ENCODE measurements around the gene COL16A1.

DNA sequence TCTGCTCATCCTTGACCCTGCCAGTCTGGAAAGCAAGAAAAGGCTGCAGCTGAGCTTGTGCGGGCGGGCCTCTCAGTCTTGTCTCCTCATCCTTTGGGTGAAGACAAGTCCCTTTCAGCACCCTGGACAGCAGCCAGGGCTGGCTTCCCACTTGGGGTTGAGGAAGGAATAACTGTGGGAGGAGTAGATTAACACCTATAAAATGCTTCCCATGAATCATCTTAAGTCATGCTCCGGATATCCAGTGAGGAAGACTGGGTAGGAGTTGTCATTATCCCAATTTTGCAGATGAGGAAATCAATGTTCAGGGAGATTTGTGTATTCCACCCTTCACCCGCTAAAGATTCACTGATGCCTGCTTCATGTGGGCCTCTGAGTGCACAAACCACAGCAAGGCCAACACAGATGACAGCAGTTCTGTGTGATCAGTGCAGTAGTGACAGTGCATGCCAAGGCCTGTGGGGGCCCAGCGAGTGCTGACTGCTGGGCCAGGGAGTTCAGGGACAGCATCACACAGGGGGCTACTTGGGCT is 20.1 kb upstream of the COL16A1 start:
- TF ChIP-seq POLR2A (IDR thresholded peaks at IDR 0.05): no peak
- TF ChIP-seq, protein P1, sequence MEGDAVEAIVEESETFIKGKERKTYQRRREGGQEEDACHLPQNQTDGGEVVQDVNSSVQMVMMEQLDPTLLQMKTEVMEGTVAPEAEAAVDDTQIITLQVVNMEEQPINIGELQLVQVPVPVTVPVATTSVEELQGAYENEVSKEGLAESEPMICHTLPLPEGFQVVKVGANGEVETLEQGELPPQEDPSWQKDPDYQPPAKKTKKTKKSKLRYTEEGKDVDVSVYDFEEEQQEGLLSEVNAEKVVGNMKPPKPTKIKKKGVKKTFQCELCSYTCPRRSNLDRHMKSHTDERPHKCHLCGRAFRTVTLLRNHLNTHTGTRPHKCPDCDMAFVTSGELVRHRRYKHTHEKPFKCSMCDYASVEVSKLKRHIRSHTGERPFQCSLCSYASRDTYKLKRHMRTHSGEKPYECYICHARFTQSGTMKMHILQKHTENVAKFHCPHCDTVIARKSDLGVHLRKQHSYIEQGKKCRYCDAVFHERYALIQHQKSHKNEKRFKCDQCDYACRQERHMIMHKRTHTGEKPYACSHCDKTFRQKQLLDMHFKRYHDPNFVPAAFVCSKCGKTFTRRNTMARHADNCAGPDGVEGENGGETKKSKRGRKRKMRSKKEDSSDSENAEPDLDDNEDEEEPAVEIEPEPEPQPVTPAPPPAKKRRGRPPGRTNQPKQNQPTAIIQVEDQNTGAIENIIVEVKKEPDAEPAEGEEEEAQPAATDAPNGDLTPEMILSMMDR (IDR thresholded peaks at IDR 0.05): no peak
- no peak for TF ChIP-seq EP300 (IDR thresholded peaks at IDR 0.05)

Data from tibial nerve (tissue), 4 donors.